GM21360 (cell line): ENCODE measurements around the gene TLN1.

Experiments used
- ATAC-seq: cut with Tn5 transposase; IDR thresholded peaks from one replicate; pipeline ENCODE4 v1.9.1; 2021; ENCODE audit warnings: mild to moderate bottlenecking, moderate library complexity; ENCODE audit not compliant: unreplicated experiment

TLN1 gene

GRCh38 chr9:35753466-35753865 lies 21.5 kb upstream of the TLN1 start:
- ATAC-seq: no peak

GRCh38 chr9:35750256-35750531 lies 18.2 kb upstream of the TLN1 start:
- no peak for ATAC-seq

GRCh38 chr9:35749515-35750255 lies 17.7 kb upstream of the TLN1 start:
- peak; percentile 16 for ATAC-seq

GRCh38 chr9:35748858-35749514 lies 17.0 kb upstream of the TLN1 start, which contains the start of the genes GBA2 and RGP1:
TSS of gene GBA2 (minus strand) at chr9:35749228. CDS start at chr9:35748704, 524 bp downstream.
TSS of gene RGP1 (plus strand) at chr9:35749287. CDS start at chr9:35749756, 469 bp downstream.
- peak; percentile 66 for ATAC-seq

- ATAC-seq: peak; percentile 17
These were observed 16.4 kb upstream of the TLN1 start for GRCh38 chr9:35748242-35748857.

GRCh38 chr9:35746583-35746982 lies 14.6 kb upstream of the TLN1 start:
- ATAC-seq: no peak

- ATAC-seq: no peak
These were observed 13.6 kb upstream of the TLN1 start for GRCh38 chr9:35745569-35745968.

GRCh38 chr9:35743880-35744518 lies 12.0 kb upstream of the TLN1 start:
- no peak for ATAC-seq

GRCh38 chr9:35743452-35743851 lies 11.5 kb upstream of the TLN1 start:
- ATAC-seq: no peak

- no peak for ATAC-seq
These were observed 9.7 kb upstream of the TLN1 start for GRCh38 chr9:35741740-35742139.

- no peak for ATAC-seq
These were observed 8.2 kb upstream of the TLN1 start for GRCh38 chr9:35740243-35740642.

GRCh38 chr9:35738924-35739323 lies 6.9 kb upstream of the TLN1 start:
- ATAC-seq: no peak

- ATAC-seq: no peak
These were observed 6.2 kb upstream of the TLN1 start for GRCh38 chr9:35738186-35738585.

GRCh38 chr9:35737143-35737542 lies 5.1 kb upstream of the TLN1 start:
- no peak for ATAC-seq

GRCh38 chr9:35736201-35736633 lies 4.2 kb upstream of the TLN1 start:
- no peak for ATAC-seq

- ATAC-seq: no peak
These were observed 2.1 kb upstream of the TLN1 start for GRCh38 chr9:35734096-35734495.

- ATAC-seq: peak; percentile 1
These were observed 976 bp upstream of the TLN1 start for GRCh38 chr9:35732800-35733541.

GRCh38 chr9:35731415-35732184 lies 395 bp downstream of the TLN1 start:
- no peak for ATAC-seq

GRCh38 chr9:35730486-35730854 lies 1.5 kb downstream of the TLN1 start:
- ATAC-seq: no peak
